Esophagus squamous epithelium (tissue), 4 donors: ENCODE results near the gene CATSPERZ.

Experiments
- POLR2A ChIP-seq, 4 donors: fragments of 450-650 bp; IDR thresholded peaks; one replicate each; pipeline ENCODE4 v1.6.1; 2017; ENCODE audit warnings: antibody characterized with exemption in 4 of 4, mild to moderate bottlenecking in 4 of 4, moderate library complexity in 3 of 4
- TF ChIP-seq, protein P1 (sequence below), 6 experiments: fragments of 450-650 bp in 4 of 6; fragments of 200-600 bp in 2 of 6; sonication (generic) in 2 of 6; IDR thresholded peaks; one replicate each; pipeline ENCODE4 v1.5.1; 2016 to 2019; ENCODE audit warnings: antibody characterized with exemption in 6 of 6, mild to moderate bottlenecking in 4 of 6, moderate library complexity in 4 of 6

DNA sequence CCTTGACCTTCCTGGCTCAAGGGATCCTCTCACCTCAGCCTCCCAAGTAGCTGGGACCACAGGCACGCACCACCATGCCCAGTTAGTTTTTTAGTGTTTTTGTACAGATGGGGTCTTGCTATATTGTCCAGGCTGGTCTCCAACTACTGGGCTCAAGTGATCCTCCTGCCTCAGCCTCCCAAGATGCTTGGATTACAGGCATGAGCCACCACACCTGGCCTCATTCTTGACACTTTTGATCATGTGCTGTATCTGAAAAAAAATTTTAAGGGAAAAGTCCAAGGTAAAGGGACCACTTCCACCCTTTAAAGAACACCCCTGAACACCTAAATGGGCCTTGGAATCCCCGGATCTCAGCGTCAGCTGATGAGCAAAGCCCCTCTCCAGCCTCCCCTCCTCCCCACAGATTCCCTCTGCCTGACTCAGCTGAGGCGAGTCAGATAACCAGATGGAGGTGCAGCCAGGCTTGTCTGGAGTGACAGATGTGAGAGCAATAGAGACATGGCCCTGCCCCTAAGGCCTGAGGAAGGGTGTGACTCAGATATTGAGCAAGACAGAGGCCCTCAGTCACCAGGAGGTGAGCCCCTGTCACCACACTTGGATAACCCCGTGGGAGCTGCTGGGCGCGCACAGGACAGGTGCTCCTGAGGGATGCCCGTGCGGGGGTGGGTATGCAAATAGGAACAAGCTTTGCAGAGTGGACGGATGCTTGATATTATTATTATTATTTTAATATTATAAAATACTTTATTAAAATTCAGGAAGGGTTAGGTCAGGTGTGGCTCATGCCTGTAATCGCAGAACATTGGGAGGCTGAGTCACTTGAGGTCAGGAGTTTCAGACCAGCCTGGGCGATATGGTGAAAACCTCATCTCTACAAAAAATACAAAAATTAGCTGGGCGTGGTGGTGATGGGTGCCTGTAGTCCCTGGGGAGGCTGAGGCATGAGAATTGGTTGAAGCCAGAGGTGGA lies 34.9 kb downstream of the CATSPERZ start:
- TF ChIP-seq, protein P1, sequence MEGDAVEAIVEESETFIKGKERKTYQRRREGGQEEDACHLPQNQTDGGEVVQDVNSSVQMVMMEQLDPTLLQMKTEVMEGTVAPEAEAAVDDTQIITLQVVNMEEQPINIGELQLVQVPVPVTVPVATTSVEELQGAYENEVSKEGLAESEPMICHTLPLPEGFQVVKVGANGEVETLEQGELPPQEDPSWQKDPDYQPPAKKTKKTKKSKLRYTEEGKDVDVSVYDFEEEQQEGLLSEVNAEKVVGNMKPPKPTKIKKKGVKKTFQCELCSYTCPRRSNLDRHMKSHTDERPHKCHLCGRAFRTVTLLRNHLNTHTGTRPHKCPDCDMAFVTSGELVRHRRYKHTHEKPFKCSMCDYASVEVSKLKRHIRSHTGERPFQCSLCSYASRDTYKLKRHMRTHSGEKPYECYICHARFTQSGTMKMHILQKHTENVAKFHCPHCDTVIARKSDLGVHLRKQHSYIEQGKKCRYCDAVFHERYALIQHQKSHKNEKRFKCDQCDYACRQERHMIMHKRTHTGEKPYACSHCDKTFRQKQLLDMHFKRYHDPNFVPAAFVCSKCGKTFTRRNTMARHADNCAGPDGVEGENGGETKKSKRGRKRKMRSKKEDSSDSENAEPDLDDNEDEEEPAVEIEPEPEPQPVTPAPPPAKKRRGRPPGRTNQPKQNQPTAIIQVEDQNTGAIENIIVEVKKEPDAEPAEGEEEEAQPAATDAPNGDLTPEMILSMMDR (IDR thresholded peaks at IDR 0.05), result no peak
- no peak for TF ChIP-seq POLR2A (IDR thresholded peaks at IDR 0.05)
